Stimulated activated CD8-positive, alpha-beta memory T cell treated with anti-CD3 and anti-CD28 coated beads, Interleukin-4, amount 100 ng/mL, for 48 hours (primary cell): ENCODE data around the gene MND1.
"Not testable (repeated sequence)": the region's sequence is repeated elsewhere in the genome, so short reads cannot be mapped to it uniquely, and the experiment has no call there.

Experiments
- DNase-seq: peaks from one replicate; pipeline ENCODE4 v3.0.0-alpha.2; 2020

MND1 gene

GRCh38 chr4:153448003-153448731 lies 103.7 kb downstream of the MND1 start:
- DNase-seq, result no peak

- DNase-seq, result no peak
Measured at GRCh38 chr4:153449338-153449737, 104.8 kb downstream of the MND1 start.

- DNase-seq, result no peak
Measured at GRCh38 chr4:153450544-153450917, 106.0 kb downstream of the MND1 start.

GRCh38 chr4:153451145-153451544 lies 106.7 kb downstream of the MND1 start:
- DNase-seq, result not testable (repeated sequence)

GRCh38 chr4:153451911-153452657 lies 107.6 kb downstream of the MND1 start:
- no peak for DNase-seq

- DNase-seq, result no peak
Measured at GRCh38 chr4:153452658-153453378, 108.3 kb downstream of the MND1 start.

- no peak for DNase-seq
Measured at GRCh38 chr4:153453402-153453801, 108.9 kb downstream of the MND1 start.

GRCh38 chr4:153458969-153459368 lies 114.5 kb downstream of the MND1 start:
- DNase-seq, result no peak

DNA sequence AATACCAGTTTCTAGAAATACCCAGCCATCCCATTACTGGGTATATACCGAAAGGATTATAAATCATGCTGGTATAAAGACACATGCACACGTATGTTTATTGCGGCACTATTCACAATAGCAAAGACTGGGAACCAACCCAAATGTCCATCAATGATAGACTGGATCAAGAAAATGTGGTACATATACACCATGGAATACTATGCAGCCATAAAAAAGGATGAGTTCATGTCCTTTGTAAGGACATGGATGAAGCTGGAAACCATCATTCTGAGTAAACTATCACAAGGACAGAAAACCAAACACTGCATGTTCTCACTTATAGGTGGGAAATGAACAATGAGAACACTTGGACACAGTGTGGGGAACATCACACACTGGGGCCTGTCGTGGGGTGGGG lies 117.1 kb downstream of the MND1 start:
- DNase-seq, result not testable (repeated sequence)

- no peak for DNase-seq
Measured at GRCh38 chr4:153464068-153464467, 119.6 kb downstream of the MND1 start.
